ENCODE results near the gene CHCHD10. TPM values are rescaled to one million over a fixed set of nuclear protein-coding genes. Genes with fewer than 3 reads are reported as not detected.

The CHCHD10 gene
- total and polyA plus RNA-seq, 2 of the 13 experiments (the other 11 are each of a cell fraction or from before 2014, with no cell fraction given) = 37.0 to 62.8 TPM

GRCh38 chr22:23716811-23717801 is 50.7 kb downstream of the CHCHD10 start (continued):
- no peak for TF ChIP-seq NFAT5 (CRISPR knock-in tag; IDR thresholded peaks at IDR 0.05)
- TF ChIP-seq ZMAT5 (CRISPR knock-in tag; IDR thresholded peaks at IDR 0.05; ENCODE audit: borderline replicate concordance, low read depth) = no peak
- TF ChIP-seq NFIB (CRISPR knock-in tag; IDR thresholded peaks at IDR 0.05; ENCODE audit: borderline replicate concordance) = no peak
- TF ChIP-seq CHCHD3 (CRISPR knock-in tag; IDR thresholded peaks at IDR 0.05) = 0 out of 2 replicates have a peak, but pooled peaks have one; percentile 37
- TF ChIP-seq ZNF142 (CRISPR knock-in tag; IDR thresholded peaks at IDR 0.05) = peak; percentile 89
- TF ChIP-seq PAWR (CRISPR knock-in tag; IDR thresholded peaks at IDR 0.05; ENCODE audit: borderline replicate concordance) = no peak
- TF ChIP-seq GFI1 (CRISPR knock-in tag; IDR thresholded peaks at IDR 0.05; ENCODE audit: borderline replicate concordance) = peak; percentile 14; the same call in 1 of the 2 replicates
- TF ChIP-seq ZNF839 (CRISPR knock-in tag; IDR thresholded peaks at IDR 0.05; ENCODE audit: borderline replicate concordance) = no peak
- TF ChIP-seq ATF6 (CRISPR knock-in tag; conservative IDR thresholded peaks at IDR 0.05) = 0 out of 2 replicates have a peak, but pooled peaks have one; percentile 41
- peak; percentile 93 for TF ChIP-seq HNF1B (CRISPR knock-in tag; IDR thresholded peaks at IDR 0.05)
- TF ChIP-seq TGIF2 (CRISPR knock-in tag; IDR thresholded peaks at IDR 0.05) = peak; percentile 68; the same call in 1 of the 2 replicates
